GM10847 (cell line): ENCODE measurements around the gene PECR.

Experiments
- POLR2A ChIP-seq: IDR thresholded peaks from 2 replicates; pipeline ENCODE4 v1.6.1; 2011; ENCODE audit not compliant: insufficient read length; ENCODE audit errors: extremely low read depth

PECR gene

DNA sequence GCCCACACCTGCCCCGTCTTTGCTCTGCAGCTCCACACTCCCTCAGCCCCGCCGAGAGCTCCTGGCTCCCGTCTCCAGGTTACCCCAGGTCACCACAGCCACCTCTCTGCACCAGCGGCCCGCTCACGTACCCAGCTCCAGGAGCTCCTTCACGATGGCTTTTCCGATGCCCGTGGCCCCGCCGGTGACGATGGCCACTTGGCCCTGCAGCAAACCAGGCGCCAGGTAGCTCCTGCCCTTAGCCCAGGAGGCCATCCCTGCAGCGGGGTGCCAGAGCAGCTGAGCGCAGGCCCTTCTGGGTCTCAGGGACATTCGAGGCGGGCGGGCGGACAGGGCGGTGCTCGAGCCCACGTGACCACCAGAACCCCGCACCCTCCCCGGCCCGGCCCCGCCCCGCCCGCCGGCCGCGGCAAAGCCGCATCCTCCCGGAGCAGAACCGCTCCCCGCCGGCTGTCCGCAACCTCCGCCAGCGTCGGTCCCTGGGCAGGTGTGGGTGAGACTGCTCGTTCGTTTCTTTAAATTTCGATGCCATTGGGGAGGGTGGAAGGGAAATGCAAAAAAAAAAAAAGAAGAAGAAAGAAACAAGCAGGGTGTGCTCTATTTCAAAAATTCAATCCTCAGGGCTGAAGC, at the start of gene PECR, which contains the start of gene TMEM169:
Gene PECR, minus strand, starts transcription at position 323 of the 630 bp plus-strand sequence. Its CDS starts 68 bp downstream, at position 255.
Gene TMEM169, plus strand, starts transcription at position 433 of the 630 bp plus-strand sequence. CDS start 14,045 bp downstream, outside the sequence.
- TF ChIP-seq POLR2A = peak; percentile 64

DNA sequence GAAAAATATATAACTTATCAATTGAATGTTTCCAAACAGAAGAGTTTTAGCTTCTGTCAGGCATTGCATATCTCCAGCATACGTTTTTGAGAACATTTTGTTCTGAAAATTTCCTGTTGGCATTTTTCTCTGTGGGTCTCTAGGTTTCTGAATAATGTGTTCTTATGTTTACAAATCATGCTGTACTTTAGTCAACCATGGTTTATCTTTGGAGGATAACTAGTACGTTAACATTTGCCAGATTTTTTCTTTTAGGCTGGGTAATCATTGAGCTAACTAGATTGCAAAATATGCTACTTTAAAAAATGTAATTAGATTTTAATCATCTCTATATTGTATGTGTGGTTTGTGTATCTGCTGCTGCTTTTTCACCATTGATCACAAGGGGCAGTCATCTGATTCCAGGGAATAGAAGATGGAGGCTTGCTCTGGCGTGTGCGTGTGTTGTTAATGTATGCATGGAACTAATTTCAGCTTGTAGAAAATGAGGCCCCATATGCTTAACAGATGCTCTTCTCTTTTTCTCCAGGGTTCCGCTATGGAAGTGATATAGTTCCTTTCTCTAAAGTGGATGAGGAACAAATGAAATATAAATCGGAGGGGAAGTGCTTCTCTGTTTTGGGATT, 48.9 kb upstream of the PECR start:
- no peak for TF ChIP-seq POLR2A

DNA sequence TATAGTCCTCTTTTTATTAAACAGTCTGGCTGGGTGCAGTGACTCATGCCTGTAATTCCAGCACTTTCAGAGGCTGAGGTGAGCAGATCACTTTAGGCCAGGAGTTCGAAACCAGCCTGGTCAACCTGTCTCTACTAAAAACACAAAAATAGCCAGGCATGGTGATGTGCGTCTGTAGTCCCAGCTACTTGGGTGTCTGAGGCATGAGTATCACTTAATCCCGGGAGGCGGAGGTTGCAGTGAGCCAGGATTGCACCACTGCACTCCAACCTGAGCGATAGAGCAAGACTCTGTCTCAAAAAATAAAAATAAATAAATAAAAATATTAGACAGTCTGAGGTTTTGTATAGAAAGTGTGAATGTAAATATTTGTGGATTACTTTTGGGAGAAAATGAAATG, 45.3 kb upstream of the PECR start:
- no peak for TF ChIP-seq POLR2A

DNA sequence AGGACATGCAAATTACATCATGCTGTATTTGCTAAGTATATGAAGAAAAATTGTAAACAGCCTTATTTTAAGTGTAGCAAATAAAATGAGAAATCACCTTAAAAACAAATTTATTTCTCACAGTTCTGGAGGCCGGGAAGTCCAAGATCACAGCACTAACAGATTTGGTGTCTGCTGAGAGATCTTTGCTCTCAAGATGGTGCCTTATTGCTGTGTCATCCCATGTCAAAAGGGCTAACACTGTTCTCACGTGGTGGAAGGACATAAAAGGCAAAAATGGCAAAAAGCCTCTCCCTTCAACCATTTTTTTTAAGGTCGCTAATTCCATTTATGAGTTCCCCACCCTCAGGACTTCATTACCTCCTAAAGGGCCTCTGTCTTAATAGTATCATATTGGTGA, 39.6 kb upstream of the PECR start:
- TF ChIP-seq POLR2A = no peak

DNA sequence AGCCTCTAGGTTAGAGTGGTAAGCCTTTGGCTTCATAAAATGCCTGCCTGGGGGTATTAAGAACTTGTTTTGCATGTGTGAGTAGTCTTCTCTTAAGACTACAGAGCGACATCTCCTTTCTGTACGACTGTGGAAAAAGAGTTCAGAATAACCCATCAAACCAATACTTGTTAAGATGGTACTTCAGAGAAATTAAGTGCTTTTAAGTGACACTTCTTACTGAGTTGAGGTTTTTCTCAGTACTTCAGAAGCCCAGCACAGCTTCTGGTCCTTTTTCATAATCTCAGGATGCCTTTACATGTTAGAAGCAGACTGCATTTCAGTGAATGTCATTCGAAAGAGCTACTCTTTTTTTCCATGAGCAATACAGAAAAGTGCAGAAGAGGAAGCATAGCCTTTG, 38.4 kb upstream of the PECR start:
- TF ChIP-seq POLR2A = no peak

DNA sequence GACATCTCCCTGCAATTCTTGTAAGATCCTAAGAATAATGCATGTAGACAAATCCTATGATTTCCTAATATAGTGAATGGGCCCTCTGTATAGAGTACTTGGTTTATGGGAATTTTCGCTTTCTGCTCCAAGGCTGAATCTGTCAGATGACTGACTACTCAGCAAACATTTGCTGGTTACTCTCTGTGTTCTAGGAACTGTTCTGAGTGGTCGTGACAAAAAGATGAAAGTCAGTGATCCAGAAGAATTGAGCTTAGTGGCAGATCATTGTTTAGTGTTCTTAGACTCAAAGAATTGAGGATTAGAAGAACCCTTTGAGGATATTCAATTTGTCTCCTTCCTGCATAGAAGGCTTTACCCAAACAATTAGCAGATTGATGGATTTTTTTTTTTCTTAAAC, 37.5 kb upstream of the PECR start:
- no peak for TF ChIP-seq POLR2A

DNA sequence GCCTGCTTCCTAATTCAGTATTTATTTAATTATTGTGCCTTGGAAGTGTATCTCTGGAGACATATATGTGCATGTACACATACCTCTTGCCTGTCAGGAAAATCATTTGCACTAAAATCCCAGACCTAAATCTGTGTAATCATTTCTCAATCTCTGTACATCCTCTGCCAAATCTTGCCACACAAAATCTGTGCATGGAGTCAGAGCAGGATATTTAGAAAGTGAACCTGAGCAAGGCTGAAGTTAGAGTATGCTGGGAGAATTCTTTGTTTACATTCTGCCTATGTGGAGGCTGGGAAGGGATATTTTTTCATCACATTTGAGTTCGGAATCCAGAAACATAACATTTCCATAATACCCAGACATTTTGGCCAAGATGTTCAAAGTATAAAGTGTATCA, 36.9 kb upstream of the PECR start:
- no peak for TF ChIP-seq POLR2A

DNA sequence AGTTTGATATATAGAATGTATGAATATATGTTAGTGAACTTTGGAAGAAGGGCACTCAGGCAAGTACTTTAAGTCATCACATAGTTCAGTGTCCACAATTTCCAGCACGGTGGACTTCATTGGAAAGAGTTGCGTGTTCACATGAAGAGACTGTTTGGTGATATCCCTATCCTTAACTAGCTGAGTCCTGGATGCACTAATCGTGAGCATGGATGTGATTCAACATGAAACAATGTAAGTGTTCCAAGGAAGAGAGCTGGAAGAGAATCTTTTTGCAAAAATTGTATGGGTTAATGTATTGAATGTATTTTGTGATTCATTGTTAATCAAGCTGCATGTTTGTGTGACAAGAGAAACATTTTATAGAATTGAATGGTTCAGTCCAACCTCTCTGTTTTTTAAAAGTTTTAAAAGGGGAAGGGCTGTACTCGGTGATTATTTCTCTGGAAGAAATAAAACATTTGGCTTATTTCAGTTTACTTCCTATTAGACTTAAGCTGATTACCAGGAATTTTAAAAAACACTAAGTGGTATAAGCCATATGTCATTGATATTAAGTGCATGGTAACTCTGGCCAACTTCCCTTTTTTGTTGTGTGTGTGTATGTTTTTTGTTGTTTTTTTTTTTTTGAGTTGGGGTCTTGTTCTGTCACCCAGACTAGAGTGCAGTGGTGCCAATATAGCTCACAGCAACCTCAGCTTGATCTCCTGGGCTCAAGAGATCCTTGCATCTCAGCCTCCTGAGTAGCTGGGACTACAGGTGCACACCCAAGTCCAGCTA, 36.1 kb upstream of the PECR start:
- no peak for TF ChIP-seq POLR2A

DNA sequence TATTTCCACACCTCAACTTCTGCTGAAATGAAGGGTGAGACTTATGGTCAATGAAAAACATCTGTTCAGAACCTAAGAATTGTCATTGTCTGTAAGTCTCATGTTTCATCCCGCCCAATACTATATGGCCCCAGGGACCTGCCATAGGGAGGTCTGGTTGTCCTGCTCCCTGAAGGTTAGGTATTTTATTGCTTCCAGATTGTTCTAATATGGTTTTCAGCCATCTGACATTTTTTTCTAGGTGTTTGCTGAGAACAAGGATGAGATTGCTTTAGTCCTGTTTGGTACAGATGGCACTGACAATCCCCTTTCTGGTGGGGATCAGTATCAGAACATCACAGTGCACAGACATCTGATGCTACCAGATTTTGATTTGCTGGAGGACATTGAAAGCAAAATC, 34.8 kb upstream of the PECR start:
- no peak for TF ChIP-seq POLR2A

DNA sequence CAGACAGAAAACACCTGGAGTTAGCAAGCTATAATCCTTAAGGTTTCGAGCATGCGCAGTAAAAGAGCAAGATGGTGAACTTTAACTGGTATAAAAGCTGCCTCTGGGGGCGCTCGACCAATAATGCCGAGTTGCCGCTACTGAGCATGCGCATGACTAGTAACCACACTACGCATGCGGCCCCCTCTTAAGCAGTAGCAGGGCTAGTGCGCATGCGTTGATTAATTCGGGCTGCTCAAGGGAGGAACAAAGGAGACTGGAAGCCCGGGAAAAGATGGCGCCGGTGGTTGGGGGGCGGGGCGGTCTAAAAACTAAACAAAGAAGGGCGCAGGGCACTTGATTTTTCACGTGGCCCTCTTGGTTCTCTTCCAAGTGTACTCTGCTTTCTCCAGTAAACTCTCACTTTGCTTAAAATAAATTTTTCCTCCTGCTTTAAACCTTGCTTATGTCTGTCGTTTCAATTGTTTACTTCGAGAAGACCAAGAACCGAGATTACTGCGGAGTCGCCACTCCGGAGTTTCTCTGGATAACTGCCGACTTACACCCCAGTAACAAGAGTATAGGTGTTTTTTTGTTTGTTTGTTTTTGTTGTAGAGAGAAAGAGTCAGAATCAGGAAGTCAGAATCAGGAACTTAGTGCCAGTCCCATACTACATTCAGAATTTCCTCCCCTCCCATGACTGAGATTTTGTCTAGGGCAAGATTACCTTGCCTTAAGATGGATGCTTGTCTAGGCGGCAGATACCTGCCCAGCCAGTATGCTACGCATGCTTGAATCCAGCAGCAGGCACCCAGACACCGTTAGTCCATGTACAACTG, 33.3 kb upstream of the PECR start:
- peak; percentile 42 for TF ChIP-seq POLR2A

DNA sequence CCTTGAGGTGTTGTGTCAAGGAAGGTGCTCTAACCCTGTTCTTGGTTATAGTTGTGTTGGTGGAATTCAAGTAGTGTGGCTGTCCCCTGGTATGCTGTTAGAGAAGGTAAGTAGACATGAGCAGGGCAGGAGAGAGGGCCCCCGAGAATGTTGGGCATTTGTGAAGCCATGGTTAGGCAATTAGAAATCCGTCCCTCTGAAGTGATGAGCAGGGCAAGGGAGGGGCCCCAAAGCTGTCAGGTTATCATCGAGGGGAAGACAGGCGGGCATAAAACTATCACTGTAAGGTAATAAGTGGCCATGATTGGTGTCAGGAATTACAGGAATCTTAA, 32.7 kb upstream of the PECR start:
- no peak for TF ChIP-seq POLR2A

DNA sequence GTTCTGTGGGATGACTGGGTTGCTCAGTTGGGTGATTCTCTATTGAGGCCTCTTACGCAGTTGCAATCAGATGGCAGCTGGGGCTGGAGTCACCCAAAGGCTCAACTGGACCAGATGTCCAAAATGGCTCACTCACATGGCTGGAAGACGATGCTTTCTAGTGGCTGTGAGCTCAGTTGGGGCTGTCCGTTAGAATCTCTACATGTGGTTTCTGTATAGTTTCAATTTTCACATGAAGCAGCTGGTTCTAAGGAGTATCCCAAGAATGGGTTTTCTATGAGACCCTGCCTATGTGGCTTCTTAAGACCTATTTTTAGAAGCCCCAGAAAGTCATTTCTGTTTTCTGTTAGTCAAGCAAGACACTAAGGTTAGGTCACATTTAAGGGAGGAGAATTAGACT, 32.0 kb upstream of the PECR start:
- no peak for TF ChIP-seq POLR2A

DNA sequence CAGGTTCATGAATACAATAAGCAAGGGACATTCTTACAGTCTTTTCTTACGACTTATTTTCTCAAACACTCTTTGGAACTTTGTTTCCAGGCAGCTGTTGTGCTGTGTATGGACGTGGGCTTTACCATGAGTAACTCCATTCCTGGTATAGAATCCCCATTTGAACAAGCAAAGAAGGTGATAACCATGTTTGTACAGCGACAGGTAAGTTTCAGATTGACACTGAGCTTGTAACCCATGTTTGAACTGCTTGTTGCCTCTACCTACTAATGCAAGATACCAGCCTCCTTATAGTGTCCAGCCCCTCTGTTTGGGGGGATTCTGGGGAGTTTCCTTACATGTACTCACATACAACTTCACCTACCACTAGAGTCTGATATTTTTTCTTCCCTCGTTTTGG, 31.3 kb upstream of the PECR start:
- TF ChIP-seq POLR2A = no peak

DNA sequence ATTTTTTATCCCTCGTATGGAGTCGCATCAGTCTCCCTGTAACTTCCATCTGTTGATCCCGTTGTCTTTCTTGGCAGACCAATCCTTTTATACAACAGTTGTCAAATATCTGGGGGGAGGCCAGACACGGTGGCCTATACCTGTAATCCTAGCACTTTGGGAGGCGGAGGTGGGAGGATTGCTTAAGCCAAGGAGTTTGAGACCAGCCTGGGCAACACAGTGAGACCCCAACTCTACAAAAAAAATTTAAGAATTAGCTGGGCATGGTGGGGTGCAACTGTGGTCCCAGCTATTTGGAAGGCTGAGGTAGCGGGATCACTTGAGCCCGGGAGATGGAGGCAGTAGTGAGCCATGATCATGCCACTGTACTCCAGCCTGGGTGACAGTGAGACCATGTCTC, 29.5 kb upstream of the PECR start:
- TF ChIP-seq POLR2A = no peak

DNA sequence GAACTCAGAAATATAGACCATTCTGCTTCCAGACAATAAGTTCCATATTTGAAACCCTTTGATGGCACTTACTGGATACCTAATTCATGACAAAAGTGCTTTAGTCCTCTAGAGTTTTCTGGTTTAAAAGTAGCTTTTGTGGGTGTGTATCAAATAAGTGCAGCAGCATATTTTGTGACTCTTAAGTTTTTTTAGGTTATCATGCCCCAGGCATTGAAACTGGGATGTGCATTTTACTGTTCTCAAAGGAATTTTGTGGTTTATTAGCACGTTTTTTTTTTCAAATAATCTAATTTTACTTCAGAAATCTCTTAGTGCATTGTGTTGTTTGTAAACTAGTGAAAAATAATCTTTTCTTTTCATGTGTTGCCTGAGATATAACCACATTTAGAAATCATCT, 29.0 kb upstream of the PECR start:
- TF ChIP-seq POLR2A = no peak
